H1 (cell line): ENCODE results near the gene FAM171A1. TPM values are rescaled to one million over a fixed set of nuclear protein-coding genes. Genes with fewer than 3 reads are reported as not detected.

Experiments used
- CTCF ChIA-PET: fragments of 300-600 bp; sonication (Branson Sonifier 250); formaldehyde crosslinking; loops from one replicate; lab custom pipeline; 2021; ENCODE audit not compliant: partially characterized antibody; lab: Charles Lee
- POLR2A ChIA-PET: fragments of 300-600 bp; sonication (Branson Sonifier 250); formaldehyde crosslinking; loops from one replicate; lab custom pipeline; 2021; ENCODE audit warnings: inconsistent platforms; ENCODE audit not compliant: partially characterized antibody; lab: Charles Lee
- DNase-seq, 2 experiments: peaks; one replicate each; pipeline versions ENCODE4 v3.0.0 to v3.0.0-alpha.2; 2010 to 2022; ENCODE audit warnings: low spot score in 2 of 2, low read depth in 1 of 2, mixed read lengths in 1 of 2
- FAIRE-seq: peaks from 2 replicates; lab custom pipeline; 2011; peaks lifted over from hg19 to GRCh38; lab: Jason Lieb, UNC
- H2AFZ ChIP-seq: 2 replicates; pipeline ENCODE4 v1.8.1; 2012; ENCODE audit warnings: low read length, inconsistent platforms
- H2AK5ac ChIP-seq: 2 replicates; pipeline ENCODE4 v1.6.1; 2013; ENCODE audit warnings: low read depth, low read length
- H2BK120ac ChIP-seq: replicated peaks from 2 replicates; pipeline ENCODE3; 2013; ENCODE audit warnings: low read depth, low read length, inconsistent platforms
- H2BK12ac ChIP-seq: 2 replicates; pipeline ENCODE4 v1.6.1; 2013; ENCODE audit warnings: low read depth, low read length
- H2BK15ac ChIP-seq: 2 replicates; pipeline ENCODE4 v1.6.1; 2013; ENCODE audit warnings: low read length
- H2BK20ac ChIP-seq: 2 replicates; pipeline ENCODE4 v1.6.1; 2013; ENCODE audit warnings: low read length
- H2BK5ac ChIP-seq: 2 replicates; pipeline ENCODE4 v1.6.1; 2013; ENCODE audit warnings: low read depth, low read length
- H3K14ac ChIP-seq: 2 replicates; pipeline ENCODE4 v1.6.1; 2013; ENCODE audit warnings: inconsistent platforms; ENCODE audit not compliant: insufficient read length
- H3K18ac ChIP-seq: 2 replicates; pipeline ENCODE4 v1.6.1; 2013; ENCODE audit warnings: low read length; ENCODE audit errors: extremely low read depth
- H3K23ac ChIP-seq: 2 replicates; pipeline ENCODE4 v1.6.1; 2013; ENCODE audit warnings: inconsistent platforms; ENCODE audit not compliant: insufficient read length
- H3K23me2 ChIP-seq: 2 replicates; pipeline ENCODE4 v1.6.1; 2013; ENCODE audit warnings: low read depth, low read length
- H3K27ac ChIP-seq: 2 replicates; pipeline ENCODE4 v1.6.1; 2011; ENCODE audit warnings: low read depth, low read length, inconsistent platforms
- H3K27me3 ChIP-seq, 4 experiments: replicated peaks in 1 of 4; 1 replicate in 1 of 4; 2 replicates in 3 of 4; pipeline versions ENCODE4 v1.6.1 to v1.8.1; 2011 to 2013; ENCODE audit warnings: low read length in 3 of 4, mild to moderate bottlenecking in 3 of 4, inconsistent platforms in 2 of 4, mixed read lengths in 2 of 4, moderate library complexity in 1 of 4; ENCODE audit not compliant: control insufficient read depth in 3 of 4, insufficient read depth in 3 of 4; ENCODE audit errors: extremely low read depth in 1 of 4
- H3K36me3 ChIP-seq, 4 experiments: 2 replicates each; pipeline versions ENCODE4 v1.6.1 to v1.8.1; 2011 to 2013; ENCODE audit warnings: mild to moderate bottlenecking in 4 of 4, low read length in 3 of 4, moderate library complexity in 2 of 4, control low read depth in 1 of 4, inconsistent platforms in 1 of 4; ENCODE audit not compliant: insufficient read depth in 4 of 4, control insufficient read depth in 2 of 4
- H3K4ac ChIP-seq: replicated peaks from 2 replicates; pipeline ENCODE3; 2013; ENCODE audit warnings: low read length, low read depth, mixed read lengths, inconsistent platforms; ENCODE audit not compliant: insufficient read length
- H3K4me1 ChIP-seq, 4 experiments: replicated peaks in 1 of 4; 1 replicate in 1 of 4; 2 replicates in 3 of 4; pipeline versions ENCODE4 v1.6.1 to v1.8.1; 2011 to 2013; ENCODE audit warnings: low read length in 3 of 4, inconsistent platforms in 2 of 4, mixed read lengths in 1 of 4; ENCODE audit not compliant: insufficient read depth in 4 of 4, control insufficient read depth in 3 of 4
- H3K4me2 ChIP-seq, 2 experiments: 2 replicates each; pipeline versions ENCODE4 v1.6.1 to v1.8.1; 2011 to 2013; ENCODE audit warnings: low read depth in 2 of 2, low read length in 2 of 2, control low read depth in 1 of 2, inconsistent platforms in 1 of 2, mild to moderate bottlenecking in 1 of 2; ENCODE audit not compliant: insufficient read depth in 1 of 2
- H3K4me3 ChIP-seq, 4 experiments: fragments of 200-600, 300-600 bp in 1 of 4; sonication (generic), shearing (Covaris generic), sonication (Bioruptor Twin) in 1 of 4; 2 replicates each; pipeline versions ENCODE4 v1.5.1 to v1.8.1; 2011 to 2016; ENCODE audit warnings: low read length in 4 of 4, low read depth in 3 of 4, control low read depth in 2 of 4, inconsistent platforms in 2 of 4, mild to moderate bottlenecking in 2 of 4, mixed read lengths in 1 of 4, moderate library complexity in 1 of 4; ENCODE audit not compliant: insufficient read depth in 2 of 4; ENCODE audit errors: extremely low read depth in 1 of 4
- H3K56ac ChIP-seq: replicated peaks from 2 replicates; pipeline ENCODE3; 2013; ENCODE audit warnings: low read depth, mild to moderate bottlenecking, mixed read lengths, low read length, inconsistent platforms; ENCODE audit not compliant: insufficient read length
- H3K79me1 ChIP-seq: 2 replicates; pipeline ENCODE4 v1.6.1; 2013; ENCODE audit warnings: low read depth, low read length, control low read depth
- H3K79me2 ChIP-seq, 2 experiments: 2 replicates each; pipeline versions ENCODE4 v1.6.1 to v1.8.1; 2012 to 2013; ENCODE audit warnings: low read length in 2 of 2, mild to moderate bottlenecking in 2 of 2, inconsistent platforms in 1 of 2; ENCODE audit not compliant: insufficient read depth in 2 of 2, control insufficient read depth in 1 of 2
- H3K9ac ChIP-seq, 4 experiments: replicated peaks in 1 of 4; 1 replicate in 1 of 4; 2 replicates in 3 of 4; pipeline versions ENCODE4 v1.6.1 to v1.8.1; 2011 to 2013; ENCODE audit warnings: low read depth in 3 of 4, low read length in 3 of 4, control low read depth in 2 of 4, mild to moderate bottlenecking in 2 of 4, moderate library complexity in 2 of 4, inconsistent platforms in 1 of 4; ENCODE audit errors: extremely low read depth in 1 of 4
- H3K9me3 ChIP-seq, 2 experiments: 2 replicates each; pipeline versions ENCODE4 v1.6.1 to v1.8.1; 2012 to 2013; ENCODE audit warnings: mild to moderate bottlenecking in 2 of 2, moderate library complexity in 2 of 2, control low read depth in 1 of 2, inconsistent platforms in 1 of 2, low read depth in 1 of 2, low read length in 1 of 2, mixed read lengths in 1 of 2; ENCODE audit not compliant: insufficient read depth in 2 of 2
- H4K20me1 ChIP-seq, 2 experiments: replicated peaks in 1 of 2; 2 replicates each; pipeline versions ENCODE3 to v1.8.1; 2011 to 2013; ENCODE audit warnings: inconsistent platforms in 2 of 2, low read length in 2 of 2, mild to moderate bottlenecking in 1 of 2; ENCODE audit not compliant: insufficient read depth in 2 of 2, control insufficient read depth in 1 of 2
- H4K5ac ChIP-seq: 2 replicates; pipeline ENCODE4 v1.6.1; 2013; ENCODE audit warnings: low read length, low read depth, mixed read lengths, inconsistent platforms; ENCODE audit not compliant: insufficient read length
- H4K8ac ChIP-seq: 2 replicates; pipeline ENCODE4 v1.8.0; 2013; ENCODE audit warnings: mild to moderate bottlenecking, moderate library complexity, low read length, inconsistent platforms; ENCODE audit not compliant: insufficient read depth; ENCODE audit errors: extremely low read depth
- H4K91ac ChIP-seq: replicated peaks from 2 replicates; pipeline ENCODE3; 2013; ENCODE audit warnings: low read length, mixed read lengths, inconsistent platforms; ENCODE audit not compliant: insufficient read length
- CREB1 ChIP-seq: IDR thresholded peaks from 2 replicates; pipeline ENCODE4 v1.6.1; 2012; ENCODE audit warnings: inconsistent platforms
- HDAC2 ChIP-seq, 2 experiments: fragments of 300-600 bp in 1 of 2; sonication (generic) in 1 of 2; IDR thresholded peaks; 2 replicates each; pipeline ENCODE4 v1.6.1; 2011 to 2012; ENCODE audit warnings: low read depth in 2 of 2, low read length in 2 of 2, mild to moderate bottlenecking in 2 of 2, moderate library complexity in 2 of 2, borderline replicate concordance in 1 of 2, inconsistent platforms in 1 of 2
- HDAC6 ChIP-seq: IDR thresholded peaks from one replicate; pipeline ENCODE4 v1.7.1; 2012; ENCODE audit warnings: low read depth, mild to moderate bottlenecking, inconsistent platforms, low read length, moderate library complexity
- KDM1A ChIP-seq: fragments of 200-600, 300-600 bp; sonication (generic); IDR thresholded peaks from 2 replicates; pipeline ENCODE4 v1.7.1; 2016; ENCODE audit warnings: mild to moderate bottlenecking, low read length, borderline replicate concordance
- KDM5A ChIP-seq: fragments of 200-600 bp; IDR thresholded peaks from 2 replicates; pipeline ENCODE4 v1.7.1; 2012; ENCODE audit warnings: mild to moderate bottlenecking, low read length, inconsistent platforms, mixed read lengths
- TAF1 ChIP-seq: IDR thresholded peaks from 2 replicates; pipeline ENCODE4 v1.6.1; 2011; ENCODE audit warnings: mild to moderate bottlenecking, low read depth, low read length
- TAF7 ChIP-seq: optimal IDR thresholded peaks from 2 replicates; pipeline ENCODE3; 2011; ENCODE audit warnings: low read depth, mild to moderate bottlenecking, inconsistent platforms, low read length, moderate library complexity, borderline replicate concordance
- WGBS, 2 experiments: shearing (Covaris generic) in 1 of 2; methylation state at CpG; one replicate each; pipeline versions ENCODE4 v1.1.6 to v1.1.7; 2013 to 2015; ENCODE audit warnings: low lambda C conversion rate in 2 of 2, mixed read lengths in 2 of 2, inconsistent platforms in 1 of 2, low coverage in 1 of 2, missing lambda C conversion rate in 1 of 2; ENCODE audit not compliant: insufficient replicate concordance in 2 of 2, insufficient coverage in 1 of 2, insufficient read length in 1 of 2; ENCODE audit errors: extremely low coverage in 1 of 2, missing lambda C conversion rate in 1 of 2; 5-methylcytosine and 5-hydroxymethylcytosine counted together
- polyA plus RNA-seq, 7 experiments: library from polyadenylated mRNA; depleted of rRNA in 3 of 7; stranded (reverse) in 5 of 7; unstranded in 2 of 7; fragments of >200 nt in 5 of 7; fragments of 200-250 nt in 2 of 7; gene quantifications; 1 replicate in 5 of 7; 2 replicates in 1 of 7; 4 replicates in 1 of 7; pipeline versions ENCODE4 v1.2.1 to v1.2.3, GENCODE V29; 2011 to 2013; ENCODE audit warnings: missing spikeins in 2 of 7, mixed read lengths in 2 of 7
- total RNA-seq: library from RNA; stranded (reverse); fragmentation: NEBNext Ultra II Directional; extraction: Animal tissue kit (Norgen Biotek cat#: 25700); gene quantifications from 2 replicates; pipeline ENCODE4 v1.2.1, GENCODE V29; 2021
- TF ChIP-seq, protein P1 (sequence below), 3 experiments: IDR thresholded peaks; 1 replicate in 2 of 3; 2 replicates in 1 of 3; pipeline versions ENCODE4 v1.5.1 to v1.6.1; 2011; ENCODE audit warnings: low read length in 3 of 3, mild to moderate bottlenecking in 3 of 3, inconsistent platforms in 2 of 3, low read depth in 1 of 3, moderate library complexity in 1 of 3; ENCODE audit not compliant: insufficient read depth in 1 of 3; ENCODE audit errors: control extremely low read depth in 1 of 3
- TF ChIP-seq, protein P2 (sequence below): IDR thresholded peaks from 2 replicates; pipeline ENCODE4 v1.6.1; 2012; ENCODE audit warnings: inconsistent platforms

The FAM171A1 gene
- total and polyA plus RNA-seq, 2 of the 8 experiments (the other 6 are each of a cell fraction or from before 2014, with no cell fraction given), result 26.6 to 42.1 TPM

DNA sequence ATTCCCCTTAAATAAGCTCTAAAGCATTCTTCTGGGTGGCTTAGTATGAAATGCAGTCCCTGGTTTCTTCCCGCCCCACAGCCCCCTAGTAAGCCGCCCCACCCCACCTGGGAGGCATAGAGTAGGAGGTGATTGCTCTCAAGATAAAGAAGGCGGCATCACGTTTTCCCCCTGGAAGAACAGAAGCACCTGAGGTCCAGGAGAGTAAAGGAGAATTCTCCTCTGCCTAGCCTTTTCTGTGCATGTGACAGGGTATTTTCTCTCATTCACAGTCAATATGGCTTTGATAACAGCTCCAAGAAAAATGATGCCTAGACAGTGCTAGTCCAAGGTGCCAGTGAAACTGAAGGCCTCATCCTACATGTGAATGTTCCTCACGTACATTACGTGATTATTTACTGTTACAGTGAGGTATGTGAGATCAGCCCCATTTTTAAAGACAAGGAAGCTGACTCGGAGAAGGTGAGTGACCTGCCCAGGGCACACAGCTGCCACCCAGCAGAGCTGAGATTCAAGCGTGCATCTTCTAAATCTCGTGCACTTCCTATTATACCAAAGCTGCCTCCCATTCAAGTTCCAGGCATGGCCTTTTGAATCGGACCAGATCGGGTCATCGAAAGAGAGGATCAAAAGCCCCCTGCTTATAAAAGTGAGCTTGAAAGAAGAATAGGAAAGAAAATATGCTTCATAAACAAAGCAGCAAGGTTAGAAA, 59.4 kb downstream of the FAM171A1 start:
- Histone ChIP-seq H3K4ac (no peak overlapping the region), H2AK5ac (no peak overlapping the region), H3K56ac (no peak overlapping the region), H3K23me2 (no peaks in the 10 kb centered on the region), H4K91ac (no peak overlapping the region), H3K79me2 (0 out of 4 replicates have a peak, but pooled peaks cover 0 to 2% of the 10 kb centered on the region in 2 experiments), H2BK15ac (0 out of 2 replicates have a peak overlapping the region, but pooled peaks have one; percentile 3), H3K18ac (no peak overlapping the region), H3K27ac (no peak overlapping the region), H2BK12ac (no peak overlapping the region), H2BK120ac (no peak overlapping the region), H4K20me1 (peaks cover under 1 to 2% of the 10 kb centered on the region in 2 experiments), H3K27me3 (no peaks in the 10 kb centered on the region), H3K4me1 (peaks cover 5 to 22% (median 14%) of the 10 kb centered on the region in 4 experiments; a peak in 6 of 7 replicates), H3K36me3 (no peaks in the 10 kb centered on the region), H4K8ac (no peak overlapping the region), H3K9me3 (no peaks in the 10 kb centered on the region), H2AFZ (no peak overlapping the region), H3K14ac (no peak overlapping the region), H2BK5ac (no peak overlapping the region), H3K9ac (no peak overlapping the region), H2BK20ac (no peak overlapping the region), H3K4me3 (no peak overlapping the region), H3K23ac (no peak overlapping the region), H3K79me1 (peaks cover 4% of the 10 kb centered on the region), H3K4me2 (no peak overlapping the region), H4K5ac (no peak overlapping the region)
- 84% methylated on average over 11 of the region's 12 CpGs; no CpG with 5 or more reads in 1 of the 2 experiments for WGBS, 2 experiments
- no peak for FAIRE-seq
- POLR2A ChIA-PET, result interaction anchor here (0.9 kb wide), 1 partner anchor 10 kb away, joined by 6 read pairs; no protein-coding TSS in a partner anchor
- CTCF ChIA-PET, result interaction anchor here (0.9 to 1.9 kb wide), 3 partner anchors 10 to 25 kb away, joined by 4 to 6 read pairs (median 4); no protein-coding TSS in a partner anchor
- DNase-seq, result no peak
- no peak for TF ChIP-seq CREB1
- TF ChIP-seq, protein P1, sequence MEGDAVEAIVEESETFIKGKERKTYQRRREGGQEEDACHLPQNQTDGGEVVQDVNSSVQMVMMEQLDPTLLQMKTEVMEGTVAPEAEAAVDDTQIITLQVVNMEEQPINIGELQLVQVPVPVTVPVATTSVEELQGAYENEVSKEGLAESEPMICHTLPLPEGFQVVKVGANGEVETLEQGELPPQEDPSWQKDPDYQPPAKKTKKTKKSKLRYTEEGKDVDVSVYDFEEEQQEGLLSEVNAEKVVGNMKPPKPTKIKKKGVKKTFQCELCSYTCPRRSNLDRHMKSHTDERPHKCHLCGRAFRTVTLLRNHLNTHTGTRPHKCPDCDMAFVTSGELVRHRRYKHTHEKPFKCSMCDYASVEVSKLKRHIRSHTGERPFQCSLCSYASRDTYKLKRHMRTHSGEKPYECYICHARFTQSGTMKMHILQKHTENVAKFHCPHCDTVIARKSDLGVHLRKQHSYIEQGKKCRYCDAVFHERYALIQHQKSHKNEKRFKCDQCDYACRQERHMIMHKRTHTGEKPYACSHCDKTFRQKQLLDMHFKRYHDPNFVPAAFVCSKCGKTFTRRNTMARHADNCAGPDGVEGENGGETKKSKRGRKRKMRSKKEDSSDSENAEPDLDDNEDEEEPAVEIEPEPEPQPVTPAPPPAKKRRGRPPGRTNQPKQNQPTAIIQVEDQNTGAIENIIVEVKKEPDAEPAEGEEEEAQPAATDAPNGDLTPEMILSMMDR (IDR thresholded peaks at IDR 0.05; ENCODE audit: control extremely low read depth in 1 of 3, insufficient read depth in 1 of 3, low read depth in 1 of 3, low read length in 3 of 3), result no peak
- TF ChIP-seq KDM5A, result no peak
- no peak for TF ChIP-seq KDM1A
- TF ChIP-seq HDAC2 (IDR thresholded peaks at IDR 0.05; ENCODE audit: borderline replicate concordance in 1 of 2, low read depth in 2 of 2, low read length in 2 of 2), result no peak
- TF ChIP-seq, protein P2, sequence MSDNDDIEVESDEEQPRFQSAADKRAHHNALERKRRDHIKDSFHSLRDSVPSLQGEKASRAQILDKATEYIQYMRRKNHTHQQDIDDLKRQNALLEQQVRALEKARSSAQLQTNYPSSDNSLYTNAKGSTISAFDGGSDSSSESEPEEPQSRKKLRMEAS, result no peak
- no peak for TF ChIP-seq TAF7
- no peak for TF ChIP-seq HDAC6
- no peak for TF ChIP-seq TAF1
